PC-9 (cell line): ENCODE results near the gene RBFOX2.

Experiments
- CTCF ChIP-seq: fragments of 200-600 bp; sonication (generic); conservative IDR thresholded peaks from 2 replicates; pipeline ENCODE4 v1.6.1; 2017; ENCODE audit warnings: mixed run types, antibody characterized with exemption, mild to moderate bottlenecking, moderate library complexity
- EZH2 ChIP-seq: fragments of 200-600 bp; sonication (generic); IDR thresholded peaks from 2 replicates; pipeline ENCODE4 v1.8.0; 2017; ENCODE audit warnings: antibody characterized with exemption, low read depth

GRCh38 chr22:36075230-36075629, 46.6 kb upstream of the RBFOX2 start:
- TF ChIP-seq CTCF (no peak), EZH2 (no peak)
